ENCODE results near the gene MCF2L. TPM values are rescaled to one million over a fixed set of nuclear protein-coding genes. Genes with fewer than 3 reads are reported as not detected.

Gene MCF2L
- total RNA-seq, 2 donors from 2014 or later: 37.4 to 74.8 TPM

GRCh38 chr13:112971288-112971643 lies 2.3 kb downstream of the MCF2L start:
- no peak for TF ChIP-seq POLR2A (IDR thresholded peaks at IDR 0.05)
- TF ChIP-seq, protein P1, sequence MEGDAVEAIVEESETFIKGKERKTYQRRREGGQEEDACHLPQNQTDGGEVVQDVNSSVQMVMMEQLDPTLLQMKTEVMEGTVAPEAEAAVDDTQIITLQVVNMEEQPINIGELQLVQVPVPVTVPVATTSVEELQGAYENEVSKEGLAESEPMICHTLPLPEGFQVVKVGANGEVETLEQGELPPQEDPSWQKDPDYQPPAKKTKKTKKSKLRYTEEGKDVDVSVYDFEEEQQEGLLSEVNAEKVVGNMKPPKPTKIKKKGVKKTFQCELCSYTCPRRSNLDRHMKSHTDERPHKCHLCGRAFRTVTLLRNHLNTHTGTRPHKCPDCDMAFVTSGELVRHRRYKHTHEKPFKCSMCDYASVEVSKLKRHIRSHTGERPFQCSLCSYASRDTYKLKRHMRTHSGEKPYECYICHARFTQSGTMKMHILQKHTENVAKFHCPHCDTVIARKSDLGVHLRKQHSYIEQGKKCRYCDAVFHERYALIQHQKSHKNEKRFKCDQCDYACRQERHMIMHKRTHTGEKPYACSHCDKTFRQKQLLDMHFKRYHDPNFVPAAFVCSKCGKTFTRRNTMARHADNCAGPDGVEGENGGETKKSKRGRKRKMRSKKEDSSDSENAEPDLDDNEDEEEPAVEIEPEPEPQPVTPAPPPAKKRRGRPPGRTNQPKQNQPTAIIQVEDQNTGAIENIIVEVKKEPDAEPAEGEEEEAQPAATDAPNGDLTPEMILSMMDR (IDR thresholded peaks at IDR 0.05): no peak
- H3K27me3 ChIP-seq: no peaks in the 10 kb centered on the region
- H3K4me3 ChIP-seq: no peak overlapping the region
- H3K9me3 ChIP-seq: no peaks in the 10 kb centered on the region
- DNase-seq: peak in 1 of 4 donors; percentile 15
- 98 to 100% methylated on average over 6 of the region's 6 CpGs for WGBS, 2 donors
- no peak for ATAC-seq
- peaks cover 22% of the 10 kb centered on the region for H3K4me1 ChIP-seq
- intact Hi-C loops (cut with DNase I): no loop called here
- no peaks in the 10 kb centered on the region for H3K36me3 ChIP-seq (replicated peaks in 1 of 2; ENCODE audit: insufficient read depth in 1 of 2, low read depth in 2 of 2)
- no peak overlapping the region for H3K27ac ChIP-seq

DNA sequence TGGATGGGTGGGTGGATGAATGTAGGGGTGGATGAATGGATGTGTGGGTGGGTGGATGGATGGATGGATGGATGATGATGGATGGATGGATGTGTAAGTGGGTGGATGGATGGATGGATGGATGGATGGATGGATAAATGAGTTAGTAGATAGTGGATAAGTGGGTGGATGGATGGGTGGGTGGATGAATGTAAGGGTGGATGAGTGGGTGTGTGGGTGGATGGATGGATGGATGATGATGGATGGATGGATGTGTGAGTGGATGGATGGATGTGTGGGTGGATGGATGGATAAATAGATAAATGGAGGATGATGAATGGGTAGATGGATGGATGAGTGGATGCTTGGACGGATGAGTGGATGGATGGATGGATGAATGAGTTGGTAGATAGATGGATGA lies 3.2 kb downstream of the MCF2L start:
- Histone ChIP-seq H3K36me3 (replicated peaks in 1 of 2; ENCODE audit: insufficient read depth in 1 of 2, low read depth in 2 of 2) (no peaks in the 10 kb centered on the region), H3K4me1 (peaks cover 22% of the 10 kb centered on the region), H3K4me3 (no peak overlapping the region), H3K27ac (no peak overlapping the region), H3K27me3 (no peaks in the 10 kb centered on the region), H3K9me3 (no peaks in the 10 kb centered on the region)
- TF ChIP-seq, protein P1 (IDR thresholded peaks at IDR 0.05): no peak
- no peak for TF ChIP-seq POLR2A (IDR thresholded peaks at IDR 0.05)
- intact Hi-C loops (cut with DNase I): no loop called here
- 75 to 85% methylated on average over 1 of the region's 1 CpG for WGBS, 2 donors
- ATAC-seq: no peak
- DNase-seq: no peak

DNA sequence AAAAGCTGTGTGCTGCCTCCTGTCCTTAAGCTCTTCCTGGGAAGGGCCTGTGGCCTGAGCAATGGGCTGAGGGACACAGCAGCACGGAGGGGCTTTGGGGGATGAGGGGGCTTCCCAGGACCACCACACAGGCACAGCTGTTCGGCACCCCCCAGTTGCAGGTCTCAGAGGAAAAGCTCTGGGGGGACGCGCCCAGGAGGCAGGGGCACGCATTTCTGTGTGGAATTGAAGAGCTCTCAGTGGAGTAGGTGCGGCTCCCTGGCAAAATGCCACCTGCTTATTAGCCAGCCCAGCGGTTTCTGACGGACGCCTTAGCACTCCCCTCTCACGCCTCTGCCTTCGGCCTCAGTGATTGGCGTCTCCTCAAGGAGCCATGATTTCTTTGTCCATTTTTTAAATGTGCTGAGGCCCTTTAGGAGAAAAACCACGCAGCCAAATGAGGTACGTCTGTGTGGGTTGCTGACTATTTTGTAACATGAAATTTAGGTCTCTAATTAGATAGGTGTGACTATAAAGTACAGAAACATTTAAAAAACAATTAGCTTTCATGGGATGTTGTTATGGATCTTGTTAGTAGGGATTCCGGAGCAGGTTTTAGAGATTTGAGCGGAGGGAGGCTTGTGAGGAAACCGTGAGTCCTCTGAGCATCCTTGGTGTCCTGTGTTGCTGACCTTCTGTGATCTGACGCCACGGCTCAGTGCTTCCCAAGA lies 4.0 kb downstream of the MCF2L start:
- no peak overlapping the region for H3K27ac ChIP-seq
- intact Hi-C loops (cut with DNase I): no loop called here
- H3K27me3 ChIP-seq: no peaks in the 10 kb centered on the region
- peak in 1 of 4 donors; percentile 17 for DNase-seq
- no peaks in the 10 kb centered on the region for H3K36me3 ChIP-seq (replicated peaks in 1 of 2; ENCODE audit: insufficient read depth in 1 of 2, low read depth in 2 of 2)
- no peaks in the 10 kb centered on the region for H3K9me3 ChIP-seq
- 84 to 88% methylated on average over 19 of the region's 19 CpGs for WGBS, 2 donors
- no peak overlapping the region for H3K4me3 ChIP-seq
- ATAC-seq: no peak
- peaks cover 17% of the 10 kb centered on the region for H3K4me1 ChIP-seq
- TF ChIP-seq, protein P1 (IDR thresholded peaks at IDR 0.05): no peak
- no peak for TF ChIP-seq POLR2A (IDR thresholded peaks at IDR 0.05)

DNA sequence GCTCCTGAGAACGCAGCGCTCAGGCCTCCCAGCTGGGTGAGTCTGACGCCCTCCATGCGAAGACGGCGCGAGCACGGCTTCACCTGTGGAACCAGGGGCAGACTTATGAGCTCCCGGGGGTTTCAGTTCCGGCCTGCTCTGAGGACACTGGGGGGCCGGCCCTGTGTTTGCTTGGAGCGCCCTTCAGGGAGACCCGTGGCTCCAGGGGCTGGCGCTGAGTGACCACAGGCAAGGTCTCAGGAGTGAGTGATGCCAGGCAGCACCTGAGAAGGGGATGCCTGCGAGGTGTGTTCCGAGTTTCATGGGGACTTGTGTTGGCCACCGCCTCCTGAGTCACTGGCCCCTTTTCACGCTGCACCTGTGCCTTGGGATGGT lies 4.5 kb downstream of the MCF2L start:
- Histone ChIP-seq H3K4me1 (peaks cover 11% of the 10 kb centered on the region), H3K27me3 (no peaks in the 10 kb centered on the region), H3K36me3 (replicated peaks in 1 of 2; ENCODE audit: insufficient read depth in 1 of 2, low read depth in 2 of 2) (no peaks in the 10 kb centered on the region), H3K4me3 (no peak overlapping the region), H3K27ac (no peak overlapping the region), H3K9me3 (no peaks in the 10 kb centered on the region)
- intact Hi-C loops (cut with DNase I): no loop called here
- TF ChIP-seq, protein P1 (IDR thresholded peaks at IDR 0.05): no peak
- no peak for TF ChIP-seq POLR2A (IDR thresholded peaks at IDR 0.05)
- ATAC-seq: no peak
- 91 to 97% methylated on average over 13 to 18 of the region's 18 CpGs for WGBS, 2 donors
- no peak for DNase-seq

GRCh38 chr13:112974125-112974524 lies 5.1 kb downstream of the MCF2L start:
- intact Hi-C loops (cut with DNase I): no loop called here
- WGBS, 2 donors: 90% methylated on average over 8 of the region's 8 CpGs
- no peaks in the 10 kb centered on the region for H3K27me3 ChIP-seq
- H3K27ac ChIP-seq: no peak overlapping the region
- no peak for DNase-seq
- no peak for ATAC-seq
- no peaks in the 10 kb centered on the region for H3K9me3 ChIP-seq
- peaks cover 11% of the 10 kb centered on the region for H3K4me1 ChIP-seq
- no peaks in the 10 kb centered on the region for H3K36me3 ChIP-seq (replicated peaks in 1 of 2; ENCODE audit: insufficient read depth in 1 of 2, low read depth in 2 of 2)
- TF ChIP-seq, protein P1 (IDR thresholded peaks at IDR 0.05): no peak
- TF ChIP-seq POLR2A (IDR thresholded peaks at IDR 0.05): no peak
- no peak overlapping the region for H3K4me3 ChIP-seq

Data from body of pancreas (tissue), 4 donors.